ENCODE measurements around the gene NELFE.

GRCh38 chr6:31966506-31966905 lies 7.7 kb upstream of the NELFE start:
- no peak for TF ChIP-seq CTCF (IDR thresholded peaks at IDR 0.05)
- no peak for TF ChIP-seq POLR2A (IDR thresholded peaks at IDR 0.05)
